ENCODE measurements around the gene STX10.
"Not testable (repeated sequence)": the region's sequence is repeated elsewhere in the genome, so short reads cannot be mapped to it uniquely, and the experiment has no call there.

The STX10 gene

DNA sequence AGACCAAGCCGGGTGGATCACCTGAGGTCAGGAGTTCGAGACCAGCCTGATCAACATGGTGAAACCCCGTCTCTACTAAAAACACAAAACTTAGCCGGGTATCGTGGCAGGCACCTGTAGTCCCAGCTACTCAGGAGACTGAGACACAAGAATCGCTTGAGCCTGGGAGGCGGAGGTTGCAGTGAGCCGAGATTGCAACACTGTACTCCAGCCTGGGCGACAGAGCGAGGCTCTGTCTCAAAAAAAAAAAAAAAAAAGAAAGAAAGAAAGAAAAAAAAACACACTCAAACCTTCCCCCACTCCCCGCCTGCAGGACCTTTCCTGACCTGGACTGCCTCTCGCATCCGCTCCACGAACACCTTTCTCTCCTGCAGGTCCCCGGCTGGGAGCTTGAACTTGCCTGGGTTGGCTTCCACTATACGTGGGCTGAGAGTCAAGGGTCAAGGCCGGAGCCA lies 975 bp downstream of the STX10 start:
- DNase-seq (ENCODE audit: low read depth): not testable (repeated sequence)

GRCh38 chr19:13146763-13147563 lies 3.2 kb downstream of the STX10 start:
- no peak for DNase-seq (ENCODE audit: low read depth)
- no peak overlapping the region for H3K4me3 ChIP-seq (ENCODE audit: low read depth, low read length)

More for the DNA sequence above, 975 bp downstream of the STX10 start:
- peak overlapping the region; percentile 95 for H3K4me3 ChIP-seq (ENCODE audit: low read depth, low read length)

- no peak overlapping the region for H3K4me3 ChIP-seq (ENCODE audit: low read depth, low read length)
- no peak for DNase-seq (ENCODE audit: low read depth)
Measured at GRCh38 chr19:13139633-13140311, 10.4 kb downstream of the STX10 start.

- DNase-seq (ENCODE audit: low read depth): no peak
- no peak overlapping the region for H3K4me3 ChIP-seq (ENCODE audit: low read depth, low read length)
Measured at GRCh38 chr19:13138916-13139198, 11.3 kb downstream of the STX10 start.

DNA sequence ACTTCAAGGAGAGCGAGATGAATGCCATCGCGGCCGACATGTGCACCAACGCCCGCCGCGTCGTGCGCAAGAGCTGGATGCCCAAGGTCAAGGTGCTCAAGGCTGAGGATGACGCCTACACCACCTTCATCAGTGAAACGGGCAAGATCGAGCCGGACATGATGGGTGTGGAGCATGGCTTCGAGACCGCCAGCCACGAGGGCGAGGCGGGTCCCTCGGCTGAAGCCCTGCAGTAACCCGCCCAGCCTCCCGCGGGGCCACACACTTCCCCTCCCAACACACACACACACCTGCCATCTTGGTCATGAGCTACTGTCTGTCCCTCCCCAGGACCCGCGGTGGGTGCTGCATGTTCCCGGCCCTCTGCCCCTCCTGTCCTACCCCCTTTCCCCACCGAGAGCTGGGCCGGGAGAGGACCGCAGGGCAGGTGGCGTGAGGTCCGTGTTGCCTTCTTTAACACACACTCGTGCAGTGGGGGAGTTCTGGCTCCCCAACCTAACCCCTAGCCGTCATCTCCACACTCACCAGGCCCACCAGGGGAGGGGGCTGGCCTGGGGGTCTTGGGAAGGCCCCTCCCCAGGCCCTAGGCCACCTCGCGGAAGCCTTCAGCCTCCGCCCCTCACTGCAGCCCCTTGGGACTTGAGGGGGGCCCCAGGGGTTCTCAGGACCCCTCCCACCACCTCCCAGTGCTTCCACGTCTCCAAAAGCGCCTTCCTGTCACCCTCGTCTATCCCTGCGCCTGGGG lies 11.8 kb downstream of the STX10 start:
- no peak overlapping the region for H3K4me3 ChIP-seq (ENCODE audit: low read depth, low read length)
- no peak for DNase-seq (ENCODE audit: low read depth)

DNA sequence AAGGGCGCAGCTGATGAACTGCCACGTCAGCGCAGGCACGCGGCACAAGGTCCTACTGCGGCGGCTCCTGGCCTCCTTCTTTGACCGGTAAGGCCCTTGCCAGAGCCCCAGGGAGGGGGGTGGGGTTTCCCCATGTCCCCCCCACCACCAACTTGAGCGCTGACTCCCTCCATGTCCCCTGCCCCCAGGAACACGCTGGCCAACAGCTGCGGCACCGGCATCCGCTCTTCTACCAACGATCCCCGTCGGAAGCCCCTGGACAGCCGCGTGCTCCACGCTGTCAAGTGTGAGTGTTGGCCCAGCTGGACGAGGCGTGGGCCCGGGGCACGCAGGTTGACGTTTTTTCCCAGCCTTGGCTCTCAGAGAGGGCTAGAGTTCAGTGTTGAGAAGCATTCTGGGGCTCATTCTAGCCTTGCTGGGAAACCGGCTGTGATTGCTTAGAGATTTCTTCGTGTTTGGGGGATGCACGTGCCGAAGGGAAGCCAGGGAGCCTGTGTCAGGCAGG lies 12.8 kb downstream of the STX10 start:
- DNase-seq (ENCODE audit: low read depth): no peak
- H3K4me3 ChIP-seq (ENCODE audit: low read depth, low read length): no peak overlapping the region

DNA sequence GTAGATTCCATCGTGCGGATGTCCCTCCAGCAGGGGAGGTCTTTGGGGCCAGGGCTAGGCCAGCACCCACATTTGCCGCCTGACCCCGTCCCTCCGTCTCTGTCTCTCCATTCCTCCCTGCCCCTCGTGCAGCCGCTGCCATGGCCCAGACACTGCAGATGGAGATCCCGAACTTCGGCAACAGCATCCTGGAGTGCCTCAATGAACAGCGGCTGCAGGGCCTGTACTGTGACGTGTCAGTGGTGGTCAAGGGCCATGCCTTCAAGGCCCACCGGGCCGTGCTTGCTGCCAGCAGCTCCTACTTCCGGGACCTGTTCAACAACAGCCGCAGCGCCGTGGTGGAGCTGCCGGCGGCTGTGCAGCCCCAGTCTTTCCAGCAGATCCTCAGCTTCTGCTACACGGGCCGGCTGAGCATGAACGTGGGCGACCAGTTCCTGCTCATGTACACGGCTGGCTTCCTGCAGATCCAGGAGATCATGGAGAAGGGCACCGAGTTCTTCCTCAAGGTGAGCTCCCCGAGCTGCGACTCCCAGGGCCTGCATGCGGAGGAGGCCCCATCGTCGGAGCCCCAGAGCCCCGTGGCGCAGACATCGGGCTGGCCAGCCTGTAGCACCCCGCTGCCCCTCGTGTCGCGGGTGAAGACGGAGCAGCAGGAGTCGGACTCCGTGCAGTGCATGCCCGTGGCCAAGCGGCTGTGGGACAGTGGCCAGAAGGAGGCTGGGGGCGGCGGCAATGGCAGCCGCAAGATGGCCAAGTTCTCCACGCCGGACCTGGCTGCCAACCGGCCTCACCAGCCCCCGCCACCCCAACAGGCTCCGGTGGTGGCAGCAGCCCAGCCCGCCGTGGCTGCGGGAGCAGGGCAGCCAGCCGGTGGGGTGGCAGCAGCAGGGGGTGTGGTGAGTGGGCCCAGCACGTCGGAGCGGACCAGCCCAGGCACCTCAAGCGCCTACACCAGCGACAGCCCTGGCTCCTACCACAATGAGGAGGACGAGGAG lies 14.8 kb downstream of the STX10 start:
- DNase-seq (ENCODE audit: low read depth): no peak
- no peak overlapping the region for H3K4me3 ChIP-seq (ENCODE audit: low read depth, low read length)

DNA sequence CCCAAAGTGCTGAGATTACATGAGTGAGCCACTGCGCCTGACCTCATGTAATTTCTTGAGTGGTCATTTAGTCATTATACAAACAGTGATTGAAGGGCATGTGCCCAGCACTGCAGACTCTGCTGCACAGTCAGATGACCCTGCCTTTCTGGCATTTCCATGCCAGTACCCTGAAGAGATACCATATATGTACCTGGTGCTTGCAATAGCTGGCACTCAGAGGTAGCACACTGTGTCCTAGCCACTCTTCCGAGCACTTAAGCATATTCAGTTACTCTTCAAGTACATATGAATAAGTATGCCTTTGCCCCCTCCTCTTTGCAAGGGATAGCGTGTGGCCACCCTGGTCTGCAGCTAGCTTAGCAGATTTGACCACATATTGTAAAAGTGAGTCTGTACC lies 15.5 kb downstream of the STX10 start:
- no peak for DNase-seq (ENCODE audit: low read depth)
- H3K4me3 ChIP-seq (ENCODE audit: low read depth, low read length): no peak overlapping the region

GRCh38 chr19:13133241-13133870 lies 16.8 kb downstream of the STX10 start:
- no peak overlapping the region for H3K4me3 ChIP-seq (ENCODE audit: low read depth, low read length)
- no peak for DNase-seq (ENCODE audit: low read depth)

GRCh38 chr19:13132471-13133180 lies 17.5 kb downstream of the STX10 start:
- DNase-seq (ENCODE audit: low read depth): no peak
- no peak overlapping the region for H3K4me3 ChIP-seq (ENCODE audit: low read depth, low read length)

GRCh38 chr19:13130886-13131490 lies 19.2 kb downstream of the STX10 start:
- DNase-seq (ENCODE audit: low read depth): no peak
- no peak overlapping the region for H3K4me3 ChIP-seq (ENCODE audit: low read depth, low read length)

- no peak overlapping the region for H3K4me3 ChIP-seq (ENCODE audit: low read depth, low read length)
- no peak for DNase-seq (ENCODE audit: low read depth)
Measured at GRCh38 chr19:13129384-13129783, 20.8 kb downstream of the STX10 start.

GRCh38 chr19:13128583-13128982 lies 21.6 kb downstream of the STX10 start:
- no peak overlapping the region for H3K4me3 ChIP-seq (ENCODE audit: low read depth, low read length)
- no peak for DNase-seq (ENCODE audit: low read depth)

DNA sequence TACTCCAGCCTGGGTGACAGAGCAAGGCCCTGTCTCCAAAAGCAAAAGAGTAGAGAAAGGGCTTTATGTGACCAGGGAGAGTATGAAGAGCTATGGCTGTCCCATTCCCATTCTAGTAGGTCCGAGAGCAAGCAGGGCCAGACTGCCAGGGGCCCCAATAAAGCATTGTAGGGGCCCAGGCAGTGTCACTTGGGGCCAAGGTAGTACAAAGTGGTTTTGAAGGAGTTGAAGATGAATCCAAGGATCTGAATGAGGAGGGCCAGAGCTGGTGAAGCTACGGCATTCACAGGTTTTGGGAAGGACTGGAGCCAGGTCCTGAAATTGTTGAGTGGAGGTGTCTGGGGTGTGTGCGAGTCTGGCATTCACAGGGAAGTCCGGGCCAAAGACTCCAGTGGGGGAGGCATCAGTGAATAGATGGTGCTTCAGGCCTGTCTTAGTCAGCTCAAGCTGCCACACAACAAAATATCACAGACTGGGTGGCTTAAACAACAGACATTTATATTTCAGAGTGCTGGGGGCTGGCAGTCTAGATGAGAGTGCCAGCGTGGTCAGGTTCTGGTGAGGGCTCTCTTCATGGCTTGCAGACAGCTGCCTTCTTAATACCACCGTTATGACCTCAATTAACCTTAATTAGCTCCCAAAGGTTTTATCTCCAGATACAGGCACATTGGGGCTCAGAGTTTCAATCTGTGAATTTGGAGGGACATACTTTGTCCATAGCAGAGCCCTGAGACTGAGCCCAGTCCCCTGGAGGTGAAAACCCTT lies 22.2 kb downstream of the STX10 start:
- no peak overlapping the region for H3K4me3 ChIP-seq (ENCODE audit: low read depth, low read length)
- no peak for DNase-seq (ENCODE audit: low read depth)

DNA sequence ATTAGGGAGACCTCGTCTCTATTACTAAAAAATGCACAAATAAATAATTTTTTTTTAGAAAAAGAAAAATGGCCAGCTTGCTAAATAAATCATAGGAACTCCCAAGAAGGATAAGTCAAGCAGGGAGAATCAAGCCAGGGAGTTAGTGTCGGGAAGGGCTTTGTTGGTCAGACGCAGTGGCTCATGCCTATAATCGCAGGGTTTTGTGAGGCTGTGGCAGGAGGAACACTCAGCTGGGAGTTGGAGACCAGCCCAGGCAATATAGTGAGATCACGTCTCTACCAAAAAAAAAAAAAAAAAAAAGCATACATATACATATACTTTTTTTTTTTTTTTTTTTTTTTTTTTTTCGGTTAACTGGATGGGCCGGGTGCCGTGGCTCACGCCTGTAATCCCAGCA lies 23.1 kb downstream of the STX10 start:
- DNase-seq (ENCODE audit: low read depth): no peak
- no peak overlapping the region for H3K4me3 ChIP-seq (ENCODE audit: low read depth, low read length)

DNA sequence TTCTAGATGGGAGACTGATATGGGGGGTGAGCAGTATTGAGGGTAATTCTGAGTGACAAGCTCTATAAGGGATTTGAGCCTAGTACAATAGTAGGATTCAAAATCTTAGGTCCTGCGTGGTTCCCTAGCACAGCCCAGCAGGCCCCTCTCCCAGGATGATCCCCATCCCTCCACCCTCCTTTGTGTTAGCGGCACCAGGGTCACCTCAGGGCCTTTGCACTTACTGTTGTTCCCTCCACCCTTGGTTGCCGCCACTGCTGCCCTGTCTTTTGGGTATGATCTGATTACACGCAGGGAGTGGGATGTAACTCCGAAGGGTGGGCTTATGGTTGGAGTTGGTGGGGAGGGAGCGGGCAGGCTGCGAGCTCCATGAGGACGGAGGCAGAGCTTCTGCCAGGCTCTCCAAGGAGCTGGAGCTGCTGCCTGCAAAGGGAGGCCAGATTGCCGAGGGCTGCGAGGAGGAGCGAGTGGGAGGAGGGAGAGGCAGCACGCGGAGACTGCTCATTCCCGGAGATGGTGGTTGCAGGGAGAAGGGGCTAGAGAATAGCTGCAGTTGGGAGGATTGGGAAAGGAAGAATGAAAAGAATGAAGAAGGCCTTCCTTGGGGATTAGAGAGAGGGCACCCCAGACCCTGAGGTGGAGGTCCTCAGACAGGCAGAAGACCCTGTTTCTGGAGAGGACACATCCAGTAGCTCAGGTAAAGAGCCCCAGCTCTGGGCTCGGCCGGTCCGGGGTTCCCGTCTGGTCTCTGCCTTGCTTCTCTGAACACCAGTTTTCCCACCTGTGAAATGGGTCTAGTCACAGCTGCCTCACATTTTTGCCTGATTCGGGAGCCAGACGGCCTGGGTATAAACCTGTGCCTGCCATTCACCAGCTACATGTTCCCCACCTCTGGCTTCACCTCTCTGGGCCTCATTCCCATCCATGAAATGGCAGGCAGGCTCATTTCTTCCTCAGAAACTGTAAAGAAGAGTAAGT lies 26.9 kb downstream of the STX10 start:
- no peak for DNase-seq (ENCODE audit: low read depth)
- no peak overlapping the region for H3K4me3 ChIP-seq (ENCODE audit: low read depth, low read length)

All from skeletal muscle cell (primary cell).